ENCODE data around the gene CRIP2.

Gene CRIP2

GRCh38 chr14:105476831-105477659, 2.4 kb downstream of the CRIP2 start:
- no peak for DNase-seq (ENCODE audit: low spot score)

GRCh38 chr14:105477660-105478397, 3.2 kb downstream of the CRIP2 start:
- DNase-seq (ENCODE audit: low spot score), result peak; percentile 74

- DNase-seq (ENCODE audit: low spot score), result peak; percentile 39
Observed at GRCh38 chr14:105478398-105479251, 4.0 kb downstream of the CRIP2 start.

- DNase-seq (ENCODE audit: low spot score), result peak; percentile 12
Observed at GRCh38 chr14:105479431-105480158, 5.0 kb downstream of the CRIP2 start.

GRCh38 chr14:105480199-105480746, 5.7 kb downstream of the CRIP2 start:
- DNase-seq (ENCODE audit: low spot score), result no peak

GRCh38 chr14:105480807-105481801, 6.5 kb downstream of the CRIP2 start:
- peak; percentile 94 for DNase-seq (ENCODE audit: low spot score)

- peak; percentile 98 for DNase-seq (ENCODE audit: low spot score)
Observed at GRCh38 chr14:105481886-105482457, 7.4 kb downstream of the CRIP2 start.

GRCh38 chr14:105482486-105483110, 8.0 kb downstream of the CRIP2 start:
- DNase-seq (ENCODE audit: low spot score), result no peak

- DNase-seq (ENCODE audit: low spot score), result no peak
Observed at GRCh38 chr14:105483300-105484068, 8.9 kb downstream of the CRIP2 start.

GRCh38 chr14:105484069-105484996, 9.7 kb downstream of the CRIP2 start:
- peak; percentile 87 for DNase-seq (ENCODE audit: low spot score)

GRCh38 chr14:105484997-105485393, 10.4 kb downstream of the CRIP2 start:
- DNase-seq (ENCODE audit: low spot score), result no peak

- DNase-seq (ENCODE audit: low spot score), result peak; percentile 78
Observed at GRCh38 chr14:105485739-105486162, 11.1 kb downstream of the CRIP2 start.

GRCh38 chr14:105486163-105486973, 11.7 kb downstream of the CRIP2 start, which contains the start of gene CRIP1:
Gene CRIP1, plus strand, starts transcription at chr14:105486886. Its CDS starts 374 bp downstream, at chr14:105487260.
- no peak for DNase-seq (ENCODE audit: low spot score)

GRCh38 chr14:105486974-105487448, 12.4 kb downstream of the CRIP2 start:
- DNase-seq (ENCODE audit: low spot score), result peak; percentile 89

GRCh38 chr14:105487449-105487985, 12.9 kb downstream of the CRIP2 start:
- DNase-seq (ENCODE audit: low spot score), result peak; percentile 77
